Keratinocyte (primary cell): ENCODE data around the gene RBM6. TPM values are rescaled to one million over a fixed set of nuclear protein-coding genes. Genes with fewer than 3 reads are reported as not detected.
A peak's percentile ranks its signal among the peaks of the same experiment; 100 is the strongest.

ENCODE experiments used
- DNase-seq: peaks from one replicate; pipeline ENCODE4 v3.0.0-alpha.2; 2011; ENCODE audit warnings: low read depth, missing footprints, low spot score
- FAIRE-seq: peaks from 2 replicates; lab custom pipeline; 2011; peaks lifted over from hg19 to GRCh38; lab: Jason Lieb, UNC
- H2AFZ ChIP-seq: 2 replicates; pipeline ENCODE4 v1.6.0; 2012; ENCODE audit warnings: low read length, control low read depth, inconsistent platforms; ENCODE audit not compliant: control insufficient read depth
- H3K27ac ChIP-seq: 2 replicates; pipeline ENCODE4 v1.5.1; 2011; ENCODE audit warnings: low read length; ENCODE audit not compliant: control insufficient read depth, insufficient read depth
- H3K27me3 ChIP-seq: 3 replicates; pipeline ENCODE4 v1.6.0; 2011; ENCODE audit warnings: low read length; ENCODE audit not compliant: control insufficient read depth, insufficient read depth; ENCODE audit errors: extremely low read depth
- H3K36me3 ChIP-seq, 2 experiments: 2 replicates in 1 of 2; 3 replicates in 1 of 2; pipeline ENCODE4 v1.5.1; 2011; ENCODE audit warnings: low read length in 2 of 2, mild to moderate bottlenecking in 1 of 2; ENCODE audit not compliant: control insufficient read depth in 2 of 2, insufficient read depth in 2 of 2; ENCODE audit errors: extremely low read depth in 1 of 2
- H3K4me1 ChIP-seq: 3 replicates; pipeline ENCODE4 v1.5.1; 2011; ENCODE audit warnings: low read length; ENCODE audit not compliant: control insufficient read depth, insufficient read depth; ENCODE audit errors: extremely low read depth
- H3K4me2 ChIP-seq: 3 replicates; pipeline ENCODE4 v1.6.0; 2011; ENCODE audit warnings: low read depth, low read length; ENCODE audit not compliant: control insufficient read depth, insufficient read depth; ENCODE audit errors: extremely low read depth
- H3K4me3 ChIP-seq, 3 experiments: fragments of 200-600 bp in 1 of 3; sonication (generic) in 1 of 3; 2 replicates in 2 of 3; 3 replicates in 1 of 3; pipeline ENCODE4 v1.5.1; 2011 to 2016; ENCODE audit warnings: low read length in 3 of 3, mild to moderate bottlenecking in 3 of 3, control low read depth in 2 of 3, inconsistent platforms in 1 of 3, low read depth in 1 of 3, mixed read lengths in 1 of 3, mixed run types in 1 of 3, moderate library complexity in 1 of 3; ENCODE audit not compliant: control insufficient read depth in 2 of 3, insufficient read depth in 2 of 3; ENCODE audit errors: extremely low read depth in 1 of 3
- H3K79me2 ChIP-seq: 2 replicates; pipeline ENCODE4 v1.6.0; 2012; ENCODE audit warnings: low read length; ENCODE audit not compliant: control insufficient read depth, insufficient read depth
- H3K9ac ChIP-seq: 3 replicates; pipeline ENCODE4 v1.6.0; 2011; ENCODE audit warnings: low read length; ENCODE audit not compliant: control insufficient read depth, insufficient read depth; ENCODE audit errors: extremely low read depth
- H3K9me1 ChIP-seq: 3 replicates; pipeline ENCODE4 v1.6.0; 2011; ENCODE audit warnings: low read length; ENCODE audit not compliant: control insufficient read depth, insufficient read depth; ENCODE audit errors: extremely low read depth
- H3K9me3 ChIP-seq: 2 replicates; pipeline ENCODE4 v1.5.1; 2012; ENCODE audit warnings: low read depth, low read length; ENCODE audit not compliant: control insufficient read depth
- H4K20me1 ChIP-seq: 3 replicates; pipeline ENCODE4 v1.6.0; 2011; ENCODE audit warnings: low read length; ENCODE audit not compliant: control insufficient read depth, insufficient read depth; ENCODE audit errors: extremely low read depth
- EZH2 ChIP-seq: IDR thresholded peaks from one replicate; pipeline ENCODE4 v1.6.1; 2012; ENCODE audit warnings: inconsistent platforms, mild to moderate bottlenecking, low read length, moderate library complexity
- dilution Hi-C: fragments of 300-500 bp; cut with MboI; formaldehyde crosslinking; loops from one replicate; pipeline ENCODE4 v1.7.0; 2020; ENCODE audit warnings: low sequenced_read_pairs; ENCODE audit not compliant: extremely low pct_ligation_motif_present
- polyA plus RNA-seq, 5 experiments: library from polyadenylated mRNA; depleted of rRNA in 3 of 5; stranded (reverse) in 3 of 5; stranded (forward) in 1 of 5; unstranded in 1 of 5; fragments of >200 nt; gene quantifications; 1 replicate in 1 of 5; 2 replicates in 3 of 5; 3 replicates in 1 of 5; pipeline versions ENCODE4 v1.2.1 to v1.2.3, GENCODE V29; 2011 to 2012; ENCODE audit warnings: missing spikeins in 2 of 5, low read depth in 1 of 5, low replicate concordance in 1 of 5
- TF ChIP-seq, protein P1 (sequence below), 3 experiments: IDR thresholded peaks in 1 of 3; conservative IDR thresholded peaks in 1 of 3; optimal IDR thresholded peaks in 1 of 3; 2 replicates in 2 of 3; 3 replicates in 1 of 3; pipeline versions ENCODE3 to v1.5.1; 2011; ENCODE audit warnings: low read length in 3 of 3, mild to moderate bottlenecking in 3 of 3, moderate library complexity in 2 of 3, control low read depth in 1 of 3, inconsistent platforms in 1 of 3; ENCODE audit not compliant: insufficient read depth in 2 of 3; ENCODE audit errors: extremely low read depth in 1 of 3

Gene RBM6
- polyA plus RNA-seq, 1 donor (not counting 4 experiments of a cell fraction or from before 2014, with no cell fraction given), result 43.2 TPM

- H4K20me1 ChIP-seq, result no peaks in the 10 kb centered on the region
- H3K9ac ChIP-seq, result peak overlapping the region; percentile 86
- H3K79me2 ChIP-seq, result peaks cover 78% of the 10 kb centered on the region
- peak; percentile 23 for FAIRE-seq
- H3K4me2 ChIP-seq, result peak overlapping the region; percentile 93
- peaks cover 30% of the 10 kb centered on the region for H3K4me1 ChIP-seq
- H2AFZ ChIP-seq, result no peak overlapping the region
- no peaks in the 10 kb centered on the region for H3K27me3 ChIP-seq
- dilution Hi-C loops, result no loop called here
- H3K9me1 ChIP-seq, result peaks cover 5% of the 10 kb centered on the region
- H3K9me3 ChIP-seq, result no peaks in the 10 kb centered on the region
- TF ChIP-seq, protein P1, sequence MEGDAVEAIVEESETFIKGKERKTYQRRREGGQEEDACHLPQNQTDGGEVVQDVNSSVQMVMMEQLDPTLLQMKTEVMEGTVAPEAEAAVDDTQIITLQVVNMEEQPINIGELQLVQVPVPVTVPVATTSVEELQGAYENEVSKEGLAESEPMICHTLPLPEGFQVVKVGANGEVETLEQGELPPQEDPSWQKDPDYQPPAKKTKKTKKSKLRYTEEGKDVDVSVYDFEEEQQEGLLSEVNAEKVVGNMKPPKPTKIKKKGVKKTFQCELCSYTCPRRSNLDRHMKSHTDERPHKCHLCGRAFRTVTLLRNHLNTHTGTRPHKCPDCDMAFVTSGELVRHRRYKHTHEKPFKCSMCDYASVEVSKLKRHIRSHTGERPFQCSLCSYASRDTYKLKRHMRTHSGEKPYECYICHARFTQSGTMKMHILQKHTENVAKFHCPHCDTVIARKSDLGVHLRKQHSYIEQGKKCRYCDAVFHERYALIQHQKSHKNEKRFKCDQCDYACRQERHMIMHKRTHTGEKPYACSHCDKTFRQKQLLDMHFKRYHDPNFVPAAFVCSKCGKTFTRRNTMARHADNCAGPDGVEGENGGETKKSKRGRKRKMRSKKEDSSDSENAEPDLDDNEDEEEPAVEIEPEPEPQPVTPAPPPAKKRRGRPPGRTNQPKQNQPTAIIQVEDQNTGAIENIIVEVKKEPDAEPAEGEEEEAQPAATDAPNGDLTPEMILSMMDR (optimal IDR thresholded peaks at IDR 0.05 in 1 of 3, IDR thresholded peaks at IDR 0.05 in 1 of 3, conservative IDR thresholded peaks at IDR 0.05 in 1 of 3; ENCODE audit: extremely low read depth in 1 of 3, insufficient read depth in 2 of 3, low read length in 3 of 3), result peak in 2 of 3 experiments; percentile 54 to 80
- TF ChIP-seq EZH2, result no peak
- H3K36me3 ChIP-seq, result peaks cover 37 to 46% of the 10 kb centered on the region in 2 experiments
- H3K4me3 ChIP-seq, result peak overlapping the region; percentile 69 to 81 (median 74)
- H3K27ac ChIP-seq, result peak overlapping the region; percentile 97
- DNase-seq, result no peak
These were observed 40.1 kb upstream of the RBM6 start for GRCh38 chr3:49899815-49900214.

GRCh38 chr3:49900491-49901153 lies 39.3 kb upstream of the RBM6 start:
- Histone ChIP-seq H2AFZ (no peak overlapping the region), H3K9me1 (peaks cover 5% of the 10 kb centered on the region), H4K20me1 (no peaks in the 10 kb centered on the region), H3K27ac (peak overlapping the region; percentile 97), H3K9me3 (no peaks in the 10 kb centered on the region), H3K27me3 (no peaks in the 10 kb centered on the region), H3K79me2 (peaks cover 75% of the 10 kb centered on the region), H3K9ac (peak overlapping the region; percentile 86), H3K4me2 (peak overlapping the region; percentile 93), H3K4me1 (peaks cover 34% of the 10 kb centered on the region), H3K36me3 (peaks cover 30 to 40% of the 10 kb centered on the region in 2 experiments), H3K4me3 (peak overlapping the region; percentile 69 to 81 (median 74))
- peak; percentile 99 for DNase-seq
- no peak for TF ChIP-seq EZH2
- TF ChIP-seq, protein P1 (optimal IDR thresholded peaks at IDR 0.05 in 1 of 3, IDR thresholded peaks at IDR 0.05 in 1 of 3, conservative IDR thresholded peaks at IDR 0.05 in 1 of 3; ENCODE audit: extremely low read depth in 1 of 3, insufficient read depth in 2 of 3, low read length in 3 of 3), result no peak
- FAIRE-seq, result peak; percentile 95
- dilution Hi-C loops, result no loop called here
